Stimulated activated CD4-positive, alpha-beta T cell treated with anti-CD3 and anti-CD28 coated beads, Interleukin-12 subunit alpha, Interleukin-12 subunit beta, amount 100 ng/mL, for 48 hours (primary cell): ENCODE data around the gene OR8G1.
"Not testable (repeated sequence)": the region's sequence is repeated elsewhere in the genome, so short reads cannot be mapped to it uniquely, and the experiment has no call there.

Experiments
- DNase-seq, 3 donors: peaks; one replicate each; pipeline ENCODE4 v3.0.0-alpha.2; 2020; ENCODE audit warnings: low read depth in 2 of 3, low spot score in 1 of 3

OR8G1 gene

GRCh38 chr11:124233376-124233775 lies 7.5 kb upstream of the OR8G1 start:
- DNase-seq = no peak

GRCh38 chr11:124238512-124238911 lies 2.4 kb upstream of the OR8G1 start:
- DNase-seq = no peak

GRCh38 chr11:124249869-124250268 lies 9.0 kb downstream of the OR8G1 start:
- DNase-seq = not testable (repeated sequence)

GRCh38 chr11:124256076-124256475 lies 15.2 kb downstream of the OR8G1 start, which contains the start of gene OR8G5:
OR8G5 (plus strand) TSS chr11:124256376; CDS start chr11:124264932, 8,556 bp downstream.
- DNase-seq = no peak

GRCh38 chr11:124265041-124265440 lies 24.1 kb downstream of the OR8G1 start:
- not testable (repeated sequence) for DNase-seq

GRCh38 chr11:124270886-124271285 lies 30.0 kb downstream of the OR8G1 start:
- not testable (repeated sequence) for DNase-seq

- no peak for DNase-seq
Observed at GRCh38 chr11:124274000-124274399, 33.1 kb downstream of the OR8G1 start.

- no peak for DNase-seq
Observed at GRCh38 chr11:124276081-124276480, 35.2 kb downstream of the OR8G1 start.

- no peak for DNase-seq
Observed at GRCh38 chr11:124277207-124277606, 36.3 kb downstream of the OR8G1 start.

GRCh38 chr11:124277804-124278203 lies 36.9 kb downstream of the OR8G1 start:
- no peak for DNase-seq

GRCh38 chr11:124278261-124278660 lies 37.4 kb downstream of the OR8G1 start:
- DNase-seq = no peak

GRCh38 chr11:124285610-124286344 lies 44.9 kb downstream of the OR8G1 start:
- DNase-seq = no peak

GRCh38 chr11:124294687-124295086 lies 53.8 kb downstream of the OR8G1 start:
- DNase-seq = no peak

- DNase-seq = no peak
Observed at GRCh38 chr11:124296016-124296415, 55.1 kb downstream of the OR8G1 start.

GRCh38 chr11:124297921-124298320 lies 57.0 kb downstream of the OR8G1 start:
- DNase-seq = no peak

GRCh38 chr11:124301548-124301947 lies 60.7 kb downstream of the OR8G1 start:
- no peak for DNase-seq

- no peak for DNase-seq
Observed at GRCh38 chr11:124302347-124303125, 61.6 kb downstream of the OR8G1 start.
